ENCODE results near the gene PACRG. TPM values are rescaled to one million over a fixed set of nuclear protein-coding genes. Genes with fewer than 3 reads are reported as not detected.

Gene PACRG
- total and polyA plus RNA-seq, 2 experiments from 2014 or later: 0.17 to 0.68 TPM

DNA sequence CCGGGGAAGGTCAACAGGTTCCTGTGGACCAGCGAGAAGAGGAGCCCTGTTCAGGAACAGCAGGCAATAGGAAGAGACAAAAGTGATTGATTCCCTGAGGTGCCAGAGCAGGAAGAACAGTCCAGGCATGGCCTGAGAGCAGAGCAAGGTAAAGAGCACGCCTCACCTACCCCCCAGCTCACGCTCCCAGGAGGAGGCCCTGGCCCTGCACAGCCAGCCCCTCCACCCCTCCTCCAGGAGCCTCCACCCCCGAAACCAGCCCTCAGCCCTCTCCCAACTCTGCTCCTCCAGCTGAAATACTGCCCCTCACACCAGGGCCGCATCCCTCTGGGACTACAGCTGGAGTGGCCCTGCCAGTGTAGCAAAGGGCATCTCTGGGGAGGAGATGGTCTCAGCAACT lies 504.9 kb downstream of the PACRG start:
- no peaks in the 10 kb centered on the region for H3K9me3 Mint-ChIP-seq
- H3K4me3 Mint-ChIP-seq: no peak overlapping the region
- H3K4me3 ChIP-seq: no peak overlapping the region
- H3K4me1 Mint-ChIP-seq: no peaks in the 10 kb centered on the region; the same call in 2 of the 3 replicates
- no peak overlapping the region for H3K27ac Mint-ChIP-seq
- TF ChIP-seq EZH2phosphoT487 (IDR thresholded peaks at IDR 0.05; ENCODE audit: unreplicated experiment) (no peak), STAT1 (IDR thresholded peaks at IDR 0.05; ENCODE audit: unreplicated experiment) (no peak), JUNB (IDR thresholded peaks at IDR 0.05; ENCODE audit: unreplicated experiment) (no peak), ZNF331 (CRISPR knock-in tag; IDR thresholded peaks at IDR 0.05; ENCODE audit: low read depth) (no peak), POLR2AphosphoS5 (IDR thresholded peaks at IDR 0.05; ENCODE audit: low read depth) (no peak), ZNF114 (CRISPR knock-in tag; IDR thresholded peaks at IDR 0.05) (no peak), CREB1 (CRISPR knock-in tag; IDR thresholded peaks at IDR 0.05; ENCODE audit: low read depth) (no peak), EZH2 (IDR thresholded peaks at IDR 0.05; ENCODE audit: low read depth, unreplicated experiment) (no peak), NANOG (IDR thresholded peaks at IDR 0.05; ENCODE audit: borderline replicate concordance) (no peak)
- TF ChIP-seq, protein P1, sequence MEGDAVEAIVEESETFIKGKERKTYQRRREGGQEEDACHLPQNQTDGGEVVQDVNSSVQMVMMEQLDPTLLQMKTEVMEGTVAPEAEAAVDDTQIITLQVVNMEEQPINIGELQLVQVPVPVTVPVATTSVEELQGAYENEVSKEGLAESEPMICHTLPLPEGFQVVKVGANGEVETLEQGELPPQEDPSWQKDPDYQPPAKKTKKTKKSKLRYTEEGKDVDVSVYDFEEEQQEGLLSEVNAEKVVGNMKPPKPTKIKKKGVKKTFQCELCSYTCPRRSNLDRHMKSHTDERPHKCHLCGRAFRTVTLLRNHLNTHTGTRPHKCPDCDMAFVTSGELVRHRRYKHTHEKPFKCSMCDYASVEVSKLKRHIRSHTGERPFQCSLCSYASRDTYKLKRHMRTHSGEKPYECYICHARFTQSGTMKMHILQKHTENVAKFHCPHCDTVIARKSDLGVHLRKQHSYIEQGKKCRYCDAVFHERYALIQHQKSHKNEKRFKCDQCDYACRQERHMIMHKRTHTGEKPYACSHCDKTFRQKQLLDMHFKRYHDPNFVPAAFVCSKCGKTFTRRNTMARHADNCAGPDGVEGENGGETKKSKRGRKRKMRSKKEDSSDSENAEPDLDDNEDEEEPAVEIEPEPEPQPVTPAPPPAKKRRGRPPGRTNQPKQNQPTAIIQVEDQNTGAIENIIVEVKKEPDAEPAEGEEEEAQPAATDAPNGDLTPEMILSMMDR (conservative IDR thresholded peaks at IDR 0.05; ENCODE audit: low read depth in 2 of 2): no peak
- TF ChIP-seq, protein P2, sequence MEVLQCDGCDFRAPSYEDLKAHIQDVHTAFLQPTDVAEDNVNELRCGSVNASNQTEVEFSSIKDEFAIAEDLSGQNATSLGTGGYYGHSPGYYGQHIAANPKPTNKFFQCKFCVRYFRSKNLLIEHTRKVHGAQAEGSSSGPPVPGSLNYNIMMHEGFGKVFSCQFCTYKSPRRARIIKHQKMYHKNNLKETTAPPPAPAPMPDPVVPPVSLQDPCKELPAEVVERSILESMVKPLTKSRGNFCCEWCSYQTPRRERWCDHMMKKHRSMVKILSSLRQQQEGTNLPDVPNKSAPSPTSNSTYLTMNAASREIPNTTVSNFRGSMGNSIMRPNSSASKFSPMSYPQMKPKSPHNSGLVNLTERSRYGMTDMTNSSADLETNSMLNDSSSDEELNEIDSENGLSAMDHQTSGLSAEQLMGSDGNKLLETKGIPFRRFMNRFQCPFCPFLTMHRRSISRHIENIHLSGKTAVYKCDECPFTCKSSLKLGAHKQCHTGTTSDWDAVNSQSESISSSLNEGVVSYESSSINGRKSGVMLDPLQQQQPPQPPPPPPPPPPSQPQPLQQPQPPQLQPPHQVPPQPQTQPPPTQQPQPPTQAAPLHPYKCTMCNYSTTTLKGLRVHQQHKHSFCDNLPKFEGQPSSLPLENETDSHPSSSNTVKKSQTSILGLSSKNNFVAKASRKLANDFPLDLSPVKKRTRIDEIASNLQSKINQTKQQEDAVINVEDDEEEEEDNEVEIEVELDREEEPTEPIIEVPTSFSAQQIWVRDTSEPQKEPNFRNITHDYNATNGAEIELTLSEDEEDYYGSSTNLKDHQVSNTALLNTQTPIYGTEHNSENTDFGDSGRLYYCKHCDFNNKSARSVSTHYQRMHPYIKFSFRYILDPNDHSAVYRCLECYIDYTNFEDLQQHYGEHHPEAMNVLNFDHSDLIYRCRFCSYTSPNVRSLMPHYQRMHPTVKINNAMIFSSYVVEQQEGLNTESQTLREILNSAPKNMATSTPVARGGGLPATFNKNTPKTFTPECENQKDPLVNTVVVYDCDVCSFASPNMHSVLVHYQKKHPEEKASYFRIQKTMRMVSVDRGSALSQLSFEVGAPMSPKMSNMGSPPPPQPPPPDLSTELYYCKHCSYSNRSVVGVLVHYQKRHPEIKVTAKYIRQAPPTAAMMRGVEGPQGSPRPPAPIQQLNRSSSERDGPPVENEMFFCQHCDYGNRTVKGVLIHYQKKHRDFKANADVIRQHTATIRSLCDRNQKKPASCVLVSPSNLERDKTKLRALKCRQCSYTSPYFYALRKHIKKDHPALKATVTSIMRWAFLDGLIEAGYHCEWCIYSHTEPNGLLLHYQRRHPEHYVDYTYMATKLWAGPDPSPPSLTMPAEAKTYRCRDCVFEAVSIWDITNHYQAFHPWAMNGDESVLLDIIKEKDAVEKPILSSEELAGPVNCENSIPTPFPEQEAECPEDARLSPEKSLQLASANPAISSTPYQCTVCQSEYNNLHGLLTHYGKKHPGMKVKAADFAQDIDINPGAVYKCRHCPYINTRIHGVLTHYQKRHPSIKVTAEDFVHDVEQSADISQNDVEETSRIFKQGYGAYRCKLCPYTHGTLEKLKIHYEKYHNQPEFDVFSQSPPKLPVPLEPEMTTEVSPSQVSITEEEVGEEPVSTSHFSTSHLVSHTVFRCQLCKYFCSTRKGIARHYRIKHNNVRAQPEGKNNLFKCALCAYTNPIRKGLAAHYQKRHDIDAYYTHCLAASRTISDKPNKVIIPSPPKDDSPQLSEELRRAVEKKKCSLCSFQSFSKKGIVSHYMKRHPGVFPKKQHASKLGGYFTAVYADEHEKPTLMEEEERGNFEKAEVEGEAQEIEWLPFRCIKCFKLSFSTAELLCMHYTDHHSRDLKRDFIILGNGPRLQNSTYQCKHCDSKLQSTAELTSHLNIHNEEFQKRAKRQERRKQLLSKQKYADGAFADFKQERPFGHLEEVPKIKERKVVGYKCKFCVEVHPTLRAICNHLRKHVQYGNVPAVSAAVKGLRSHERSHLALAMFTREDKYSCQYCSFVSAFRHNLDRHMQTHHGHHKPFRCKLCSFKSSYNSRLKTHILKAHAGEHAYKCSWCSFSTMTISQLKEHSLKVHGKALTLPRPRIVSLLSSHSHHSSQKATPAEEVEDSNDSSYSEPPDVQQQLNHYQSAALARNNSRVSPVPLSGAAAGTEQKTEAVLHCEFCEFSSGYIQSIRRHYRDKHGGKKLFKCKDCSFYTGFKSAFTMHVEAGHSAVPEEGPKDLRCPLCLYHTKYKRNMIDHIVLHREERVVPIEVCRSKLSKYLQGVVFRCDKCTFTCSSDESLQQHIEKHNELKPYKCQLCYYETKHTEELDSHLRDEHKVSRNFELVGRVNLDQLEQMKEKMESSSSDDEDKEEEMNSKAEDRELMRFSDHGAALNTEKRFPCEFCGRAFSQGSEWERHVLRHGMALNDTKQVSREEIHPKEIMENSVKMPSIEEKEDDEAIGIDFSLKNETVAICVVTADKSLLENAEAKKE (CRISPR knock-in tag; IDR thresholded peaks at IDR 0.05): no peak
- TF ChIP-seq, protein P3, sequence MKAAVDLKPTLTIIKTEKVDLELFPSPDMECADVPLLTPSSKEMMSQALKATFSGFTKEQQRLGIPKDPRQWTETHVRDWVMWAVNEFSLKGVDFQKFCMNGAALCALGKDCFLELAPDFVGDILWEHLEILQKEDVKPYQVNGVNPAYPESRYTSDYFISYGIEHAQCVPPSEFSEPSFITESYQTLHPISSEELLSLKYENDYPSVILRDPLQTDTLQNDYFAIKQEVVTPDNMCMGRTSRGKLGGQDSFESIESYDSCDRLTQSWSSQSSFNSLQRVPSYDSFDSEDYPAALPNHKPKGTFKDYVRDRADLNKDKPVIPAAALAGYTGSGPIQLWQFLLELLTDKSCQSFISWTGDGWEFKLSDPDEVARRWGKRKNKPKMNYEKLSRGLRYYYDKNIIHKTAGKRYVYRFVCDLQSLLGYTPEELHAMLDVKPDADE (IDR thresholded peaks at IDR 0.05): no peak
- TF ChIP-seq, protein P4, sequence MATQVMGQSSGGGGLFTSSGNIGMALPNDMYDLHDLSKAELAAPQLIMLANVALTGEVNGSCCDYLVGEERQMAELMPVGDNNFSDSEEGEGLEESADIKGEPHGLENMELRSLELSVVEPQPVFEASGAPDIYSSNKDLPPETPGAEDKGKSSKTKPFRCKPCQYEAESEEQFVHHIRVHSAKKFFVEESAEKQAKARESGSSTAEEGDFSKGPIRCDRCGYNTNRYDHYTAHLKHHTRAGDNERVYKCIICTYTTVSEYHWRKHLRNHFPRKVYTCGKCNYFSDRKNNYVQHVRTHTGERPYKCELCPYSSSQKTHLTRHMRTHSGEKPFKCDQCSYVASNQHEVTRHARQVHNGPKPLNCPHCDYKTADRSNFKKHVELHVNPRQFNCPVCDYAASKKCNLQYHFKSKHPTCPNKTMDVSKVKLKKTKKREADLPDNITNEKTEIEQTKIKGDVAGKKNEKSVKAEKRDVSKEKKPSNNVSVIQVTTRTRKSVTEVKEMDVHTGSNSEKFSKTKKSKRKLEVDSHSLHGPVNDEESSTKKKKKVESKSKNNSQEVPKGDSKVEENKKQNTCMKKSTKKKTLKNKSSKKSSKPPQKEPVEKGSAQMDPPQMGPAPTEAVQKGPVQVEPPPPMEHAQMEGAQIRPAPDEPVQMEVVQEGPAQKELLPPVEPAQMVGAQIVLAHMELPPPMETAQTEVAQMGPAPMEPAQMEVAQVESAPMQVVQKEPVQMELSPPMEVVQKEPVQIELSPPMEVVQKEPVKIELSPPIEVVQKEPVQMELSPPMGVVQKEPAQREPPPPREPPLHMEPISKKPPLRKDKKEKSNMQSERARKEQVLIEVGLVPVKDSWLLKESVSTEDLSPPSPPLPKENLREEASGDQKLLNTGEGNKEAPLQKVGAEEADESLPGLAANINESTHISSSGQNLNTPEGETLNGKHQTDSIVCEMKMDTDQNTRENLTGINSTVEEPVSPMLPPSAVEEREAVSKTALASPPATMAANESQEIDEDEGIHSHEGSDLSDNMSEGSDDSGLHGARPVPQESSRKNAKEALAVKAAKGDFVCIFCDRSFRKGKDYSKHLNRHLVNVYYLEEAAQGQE (IDR thresholded peaks at IDR 0.05; ENCODE audit: unreplicated experiment): no peak
- H3K27ac ChIP-seq (ENCODE audit: low read depth): no peak overlapping the region
- no peaks in the 10 kb centered on the region for H3K79me2 ChIP-seq (replicated peaks; ENCODE audit: insufficient read depth)
- no peaks in the 10 kb centered on the region for H3K36me3 ChIP-seq (ENCODE audit: insufficient read depth)
- H3F3A ChIP-seq (replicated peaks; ENCODE audit: low read depth): no peaks in the 10 kb centered on the region
- DNase-seq (ENCODE audit: low spot score): no peak
- no peaks in the 10 kb centered on the region for H4K20me1 ChIP-seq (replicated peaks; ENCODE audit: insufficient read depth)
- H3K9me2 ChIP-seq (ENCODE audit: insufficient read depth): peaks cover 3% of the 10 kb centered on the region; the same call in 1 of the 2 replicates
- no peaks in the 10 kb centered on the region for H3K36me3 Mint-ChIP-seq (ENCODE audit: low read depth)
- ATAC-seq: no peak
- no peaks in the 10 kb centered on the region for H3K27me3 Mint-ChIP-seq (ENCODE audit: insufficient read depth, low read depth, poor library complexity)
- H3K4me2 ChIP-seq: no peak overlapping the region
- no peaks in the 10 kb centered on the region for H3K4me1 ChIP-seq (ENCODE audit: insufficient read depth)
- no peaks in the 10 kb centered on the region for H3K27me3 ChIP-seq (ENCODE audit: insufficient read depth)
- no peak overlapping the region for H2AFZ ChIP-seq
